Thoracic aorta (tissue), 2 donors: ENCODE data around the gene SMIM12. TPM values are rescaled to one million over a fixed set of nuclear protein-coding genes. Genes with fewer than 3 reads are reported as not detected.

ENCODE experiments used
- ATAC-seq: fragments of 150-250 bp; one replicate; pipeline ENCODE4 v1.8.0; 2017; ENCODE audit warnings: low read depth; ENCODE audit not compliant: insufficient number of reproducible peaks, low FRiP score
- DNase-seq: peaks from one replicate; pipeline ENCODE4 v3.0.0-alpha.2; 2020; ENCODE audit warnings: low spot score
- H3K27ac ChIP-seq, 2 donors: fragments of 200-600 bp; sonication (generic); 1 replicate in 1 of 2; 2 replicates in 1 of 2; pipeline ENCODE4 v1.5.1; 2016; ENCODE audit warnings: mild to moderate bottlenecking in 2 of 2, moderate library complexity in 2 of 2
- H3K27me3 ChIP-seq: fragments of 200-600 bp; sonication (generic); replicated peaks from 2 replicates; pipeline ENCODE4 v1.6.0; 2016; ENCODE audit warnings: mild to moderate bottlenecking; ENCODE audit not compliant: insufficient read depth
- H3K36me3 ChIP-seq: fragments of 200-600 bp; sonication (generic); one replicate; pipeline ENCODE4 v1.5.1; 2016
- H3K4me1 ChIP-seq, 2 donors: fragments of 200-600 bp; sonication (generic); 1 replicate in 1 of 2; 2 replicates in 1 of 2; pipeline versions ENCODE4 v1.5.1 to v1.6.0; 2016; ENCODE audit warnings: low read depth in 2 of 2, mild to moderate bottlenecking in 1 of 2; ENCODE audit not compliant: control insufficient read depth in 1 of 2
- H3K4me3 ChIP-seq: fragments of 200-600 bp; sonication (generic); 2 replicates; pipeline ENCODE4 v1.5.1; 2016; ENCODE audit warnings: mild to moderate bottlenecking
- H3K9me3 ChIP-seq: fragments of 200-600 bp; sonication (generic); 2 replicates; pipeline ENCODE4 v1.5.1; 2016
- total RNA-seq, 2 donors: library from RNA; depleted of rRNA; stranded (reverse); fragments of >200 nt; gene quantifications; one replicate each; pipeline versions ENCODE4 v1.1.0 to v1.2.3, GENCODE V29; 2016
- TF ChIP-seq, protein P1 (sequence below): fragments of 200-600 bp; sonication (generic); IDR thresholded peaks from one replicate; pipeline ENCODE4 v1.5.1; 2019; ENCODE audit warnings: antibody characterized with exemption

Gene SMIM12
- total RNA-seq, 2 donors from 2014 or later: 30.1 to 33.5 TPM

- Histone ChIP-seq H3K27me3 (peaks cover 14% of the 10 kb centered on the region), H3K27ac (no peak overlapping the region), H3K36me3 (no peaks in the 10 kb centered on the region), H3K4me3 (peak overlapping the region; percentile 61), H3K9me3 (no peaks in the 10 kb centered on the region), H3K4me1 (peaks cover 0 to 8% of the 10 kb centered on the region in 2 donors)
- TF ChIP-seq, protein P1, sequence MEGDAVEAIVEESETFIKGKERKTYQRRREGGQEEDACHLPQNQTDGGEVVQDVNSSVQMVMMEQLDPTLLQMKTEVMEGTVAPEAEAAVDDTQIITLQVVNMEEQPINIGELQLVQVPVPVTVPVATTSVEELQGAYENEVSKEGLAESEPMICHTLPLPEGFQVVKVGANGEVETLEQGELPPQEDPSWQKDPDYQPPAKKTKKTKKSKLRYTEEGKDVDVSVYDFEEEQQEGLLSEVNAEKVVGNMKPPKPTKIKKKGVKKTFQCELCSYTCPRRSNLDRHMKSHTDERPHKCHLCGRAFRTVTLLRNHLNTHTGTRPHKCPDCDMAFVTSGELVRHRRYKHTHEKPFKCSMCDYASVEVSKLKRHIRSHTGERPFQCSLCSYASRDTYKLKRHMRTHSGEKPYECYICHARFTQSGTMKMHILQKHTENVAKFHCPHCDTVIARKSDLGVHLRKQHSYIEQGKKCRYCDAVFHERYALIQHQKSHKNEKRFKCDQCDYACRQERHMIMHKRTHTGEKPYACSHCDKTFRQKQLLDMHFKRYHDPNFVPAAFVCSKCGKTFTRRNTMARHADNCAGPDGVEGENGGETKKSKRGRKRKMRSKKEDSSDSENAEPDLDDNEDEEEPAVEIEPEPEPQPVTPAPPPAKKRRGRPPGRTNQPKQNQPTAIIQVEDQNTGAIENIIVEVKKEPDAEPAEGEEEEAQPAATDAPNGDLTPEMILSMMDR: no peak
- no peak for ATAC-seq
- no peak for DNase-seq
Observed at GRCh38 chr1:34885405-34886247, 26.1 kb upstream of the SMIM12 start.

- no peak for ATAC-seq
Observed at GRCh38 chr1:34884961-34885360, 25.4 kb upstream of the SMIM12 start.

GRCh38 chr1:34884536-34884935 lies 25.0 kb upstream of the SMIM12 start:
- TF ChIP-seq, protein P1: no peak
- H3K27me3 ChIP-seq: peaks cover 14% of the 10 kb centered on the region
- no peak for ATAC-seq
- H3K4me3 ChIP-seq: no peak overlapping the region
- no peaks in the 10 kb centered on the region for H3K9me3 ChIP-seq
- no peaks in the 10 kb centered on the region for H3K36me3 ChIP-seq
- no peak for DNase-seq
- H3K4me1 ChIP-seq: peaks cover 0 to 8% of the 10 kb centered on the region in 2 donors
- no peak overlapping the region for H3K27ac ChIP-seq

More at GRCh38 chr1:34884961-34885360, 25.4 kb upstream of the SMIM12 start:
- H3K4me1 ChIP-seq: peaks cover 0 to 8% of the 10 kb centered on the region in 2 donors
- H3K27ac ChIP-seq: no peak overlapping the region
- peaks cover 14% of the 10 kb centered on the region for H3K27me3 ChIP-seq
- H3K4me3 ChIP-seq: no peak overlapping the region
- no peak for DNase-seq
- TF ChIP-seq, protein P1: no peak
- H3K9me3 ChIP-seq: no peaks in the 10 kb centered on the region
- H3K36me3 ChIP-seq: no peaks in the 10 kb centered on the region

DNA sequence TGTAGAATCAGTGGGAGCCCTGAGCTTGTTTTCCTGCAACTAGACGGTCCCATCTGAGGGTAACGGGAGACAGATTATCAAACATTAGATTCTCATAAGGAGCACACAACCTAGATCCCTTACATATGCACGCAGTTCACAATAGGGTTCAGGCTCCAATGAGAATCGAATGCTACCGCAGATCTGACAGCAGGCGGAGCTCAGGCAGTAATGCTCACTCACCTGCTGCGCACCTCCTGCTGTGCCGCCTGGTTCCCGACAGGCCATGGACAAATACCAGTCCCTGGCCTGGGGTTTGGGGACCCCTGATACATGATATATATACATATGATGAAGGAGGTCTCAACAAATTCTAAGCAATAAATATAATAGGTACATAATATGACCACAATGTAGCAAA lies 19.7 kb upstream of the SMIM12 start:
- Histone ChIP-seq H3K27ac (no peak overlapping the region), H3K4me1 (no peaks in the 10 kb centered on the region), H3K27me3 (peaks cover 2% of the 10 kb centered on the region), H3K4me3 (no peak overlapping the region), H3K36me3 (no peaks in the 10 kb centered on the region), H3K9me3 (no peaks in the 10 kb centered on the region)
- TF ChIP-seq, protein P1: no peak
- ATAC-seq: no peak
- no peak for DNase-seq

- Histone ChIP-seq H3K4me1 (no peaks in the 10 kb centered on the region), H3K27ac (no peak overlapping the region), H3K9me3 (no peaks in the 10 kb centered on the region), H3K4me3 (no peak overlapping the region), H3K27me3 (no peaks in the 10 kb centered on the region), H3K36me3 (no peaks in the 10 kb centered on the region)
- no peak for DNase-seq
- TF ChIP-seq, protein P1: no peak
- ATAC-seq: no peak
Observed at GRCh38 chr1:34876406-34876805, 16.9 kb upstream of the SMIM12 start.
